H9 (cell line): ENCODE results near the gene CDH9. TPM values are rescaled to one million over a fixed set of nuclear protein-coding genes. Genes with fewer than 3 reads are reported as not detected.

Experiments
- DNase-seq: peaks from one replicate; pipeline ENCODE4 v3.0.0-alpha.2; 2017
- H2AFZ ChIP-seq: one replicate; pipeline ENCODE4 v1.6.1; 2013; ENCODE audit warnings: mild to moderate bottlenecking, low read length, control low read depth, moderate library complexity
- H2AK5ac ChIP-seq: 2 replicates; pipeline ENCODE4 v1.6.1; 2013; ENCODE audit warnings: low read length, control low read depth, mixed read lengths; ENCODE audit not compliant: insufficient read length
- H2BK120ac ChIP-seq: one replicate; pipeline ENCODE4 v1.6.1; 2013; ENCODE audit warnings: low read depth, mild to moderate bottlenecking, low read length, control low read depth, inconsistent platforms; ENCODE audit not compliant: poor library complexity, severe bottlenecking
- H2BK12ac ChIP-seq: 2 replicates; pipeline ENCODE4 v1.6.1; 2013; ENCODE audit warnings: low read length, control low read depth, mixed read lengths, low read depth; ENCODE audit not compliant: insufficient read length
- H2BK15ac ChIP-seq: 2 replicates; pipeline ENCODE4 v1.6.1; 2013; ENCODE audit warnings: low read depth, low read length, control low read depth
- H2BK20ac ChIP-seq: one replicate; pipeline ENCODE4 v1.6.1; 2013; ENCODE audit warnings: low read depth, mild to moderate bottlenecking, low read length, control low read depth, inconsistent platforms; ENCODE audit not compliant: poor library complexity, severe bottlenecking
- H2BK5ac ChIP-seq: 2 replicates; pipeline ENCODE4 v1.6.1; 2013; ENCODE audit warnings: low read length, control low read depth, mixed read lengths; ENCODE audit not compliant: insufficient read length
- H3K14ac ChIP-seq: 2 replicates; pipeline ENCODE4 v1.6.1; 2013; ENCODE audit warnings: low read length, control low read depth; ENCODE audit not compliant: insufficient read depth
- H3K18ac ChIP-seq: 2 replicates; pipeline ENCODE4 v1.6.1; 2013; ENCODE audit warnings: low read depth, mild to moderate bottlenecking, mixed read lengths, low read length, control low read depth; ENCODE audit not compliant: insufficient read length
- H3K23ac ChIP-seq: 2 replicates; pipeline ENCODE4 v1.6.1; 2013; ENCODE audit warnings: low read length, control low read depth, mixed read lengths, low read depth; ENCODE audit not compliant: insufficient read length
- H3K23me2 ChIP-seq: 2 replicates; pipeline ENCODE4 v1.6.1; 2013; ENCODE audit warnings: low read depth, mild to moderate bottlenecking, mixed read lengths, low read length, control low read depth; ENCODE audit not compliant: insufficient read length, poor library complexity, severe bottlenecking
- H3K27ac ChIP-seq: 2 replicates; pipeline ENCODE4 v1.5.1; 2013; ENCODE audit warnings: low read length, control low read depth, mixed read lengths, low read depth; ENCODE audit not compliant: insufficient read length
- H3K27me3 ChIP-seq: 2 replicates; pipeline ENCODE4 v1.6.1; 2013; ENCODE audit warnings: low read length, control low read depth, inconsistent platforms; ENCODE audit not compliant: insufficient read depth
- H3K4ac ChIP-seq: 2 replicates; pipeline ENCODE4 v1.6.1; 2013; ENCODE audit warnings: low read depth, mild to moderate bottlenecking, control low read depth, inconsistent platforms, low read length, moderate library complexity
- H3K4me1 ChIP-seq: 2 replicates; pipeline ENCODE4 v1.6.1; 2013; ENCODE audit warnings: low read length, control low read depth, inconsistent platforms; ENCODE audit not compliant: insufficient read depth
- H3K4me2 ChIP-seq: 2 replicates; pipeline ENCODE4 v1.6.1; 2013; ENCODE audit warnings: low read length, control low read depth, mixed read lengths; ENCODE audit not compliant: insufficient read length, insufficient read depth
- H3K56ac ChIP-seq: 2 replicates; pipeline ENCODE4 v1.6.1; 2013; ENCODE audit warnings: low read depth, mild to moderate bottlenecking, mixed read lengths, low read length, control low read depth; ENCODE audit not compliant: insufficient read length
- H3K79me1 ChIP-seq: 2 replicates; pipeline ENCODE4 v1.6.1; 2013; ENCODE audit warnings: low read depth, mild to moderate bottlenecking, moderate library complexity, low read length, control low read depth, inconsistent platforms; ENCODE audit not compliant: insufficient read depth, poor library complexity, severe bottlenecking
- H3K79me2 ChIP-seq: 2 replicates; pipeline ENCODE4 v1.6.1; 2013; ENCODE audit warnings: low read length, control low read depth, inconsistent platforms; ENCODE audit not compliant: insufficient read depth
- H3K9ac ChIP-seq: 2 replicates; pipeline ENCODE4 v1.6.1; 2013; ENCODE audit warnings: low read length, control low read depth, mixed read lengths; ENCODE audit not compliant: insufficient read length; ENCODE audit errors: extremely low read depth
- H3K9me3 ChIP-seq: one replicate; pipeline ENCODE4 v1.6.1; 2013; ENCODE audit warnings: low read depth, low read length, inconsistent platforms; ENCODE audit not compliant: control insufficient read depth
- H3T11ph ChIP-seq: one replicate; pipeline ENCODE4 v1.6.1; 2013; ENCODE audit warnings: mild to moderate bottlenecking, low read length, control low read depth, inconsistent platforms
- H4K20me1 ChIP-seq: one replicate; pipeline ENCODE4 v1.6.1; 2013; ENCODE audit not compliant: control insufficient read depth, insufficient read length, insufficient read depth
- H4K5ac ChIP-seq: 2 replicates; pipeline ENCODE4 v1.6.1; 2013; ENCODE audit warnings: low read depth, mild to moderate bottlenecking, mixed read lengths, low read length, control low read depth; ENCODE audit not compliant: insufficient read length
- H4K8ac ChIP-seq: replicated peaks from 2 replicates; pipeline ENCODE4 v1.6.1; 2013; ENCODE audit warnings: low read length, control low read depth, mixed read lengths, low read depth; ENCODE audit not compliant: insufficient read length
- H4K91ac ChIP-seq: 2 replicates; pipeline ENCODE4 v1.6.1; 2013; ENCODE audit warnings: low read depth, mild to moderate bottlenecking, moderate library complexity, mixed read lengths, low read length, control low read depth; ENCODE audit not compliant: insufficient read length
- H3K27ac Mint-ChIP-seq, 3 experiments: 2 replicates in 2 of 3; 3 replicates in 1 of 3; pipeline ENCODE4 v1.8.0; 2020 to 2021; ENCODE audit warnings: mixed read lengths in 3 of 3, mild to moderate bottlenecking in 1 of 3, moderate library complexity in 1 of 3
- H3K27me3 Mint-ChIP-seq: 2 replicates; pipeline ENCODE4 v1.8.0; 2021; ENCODE audit warnings: low read depth, mild to moderate bottlenecking, moderate library complexity, mixed read lengths
- H3K36me3 Mint-ChIP-seq, 3 experiments: 2 replicates in 2 of 3; 3 replicates in 1 of 3; pipeline ENCODE4 v1.8.0; 2020 to 2021; ENCODE audit warnings: low read depth in 3 of 3, mixed read lengths in 3 of 3; ENCODE audit not compliant: insufficient read depth in 1 of 3
- H3K4me1 Mint-ChIP-seq, 2 experiments: 2 replicates each; pipeline ENCODE4 v1.8.0; 2020; ENCODE audit warnings: mixed read lengths in 2 of 2
- H3K4me3 Mint-ChIP-seq, 2 experiments: 2 replicates in 1 of 2; 3 replicates in 1 of 2; pipeline ENCODE4 v1.8.0; 2020 to 2021; ENCODE audit warnings: mild to moderate bottlenecking in 2 of 2, mixed read lengths in 2 of 2, moderate library complexity in 1 of 2
- H3K9me3 Mint-ChIP-seq, 2 experiments: 2 replicates in 1 of 2; 3 replicates in 1 of 2; pipeline ENCODE4 v1.8.0; 2020; ENCODE audit warnings: mild to moderate bottlenecking in 2 of 2, mixed read lengths in 2 of 2, moderate library complexity in 1 of 2
- CTCF ChIP-seq: fragments of 200-600 bp; sonication (generic); conservative IDR thresholded peaks from 3 replicates; pipeline ENCODE4 v1.8.0; 2021; ENCODE audit warnings: antibody characterized with exemption, mild to moderate bottlenecking
- WGBS: extraction: QIAGEN DNeasy Blood & Tissue Kit; methylation state at CpG from one replicate; pipeline ENCODE4 v1.1.7; 2013; ENCODE audit warnings: missing lambda C conversion rate, low lambda C conversion rate, mixed read lengths; ENCODE audit not compliant: insufficient read length; ENCODE audit errors: extremely low coverage; 5-methylcytosine and 5-hydroxymethylcytosine counted together
- total RNA-seq: library from RNA; stranded (reverse); gene quantifications from 2 replicates; pipeline ENCODE4 v1.2.1, GENCODE V29; 2021

The CDH9 gene
- total RNA-seq, 1 experiment from 2014 or later: 0.61 TPM

- peak; percentile 34 for DNase-seq
- peaks cover 34 to 49% of the 10 kb centered on the region in 2 experiments for H3K4me1 Mint-ChIP-seq
- no peak overlapping the region for H2AK5ac ChIP-seq
- H3K23me2 ChIP-seq: no peaks in the 10 kb centered on the region
- H2AFZ ChIP-seq: peak overlapping the region; percentile 6
- no peak overlapping the region for H2BK120ac ChIP-seq
- H3K9me3 ChIP-seq: no peaks in the 10 kb centered on the region
- no peak overlapping the region for H4K5ac ChIP-seq
- no peak overlapping the region for H3T11ph ChIP-seq
- no peak overlapping the region for H3K23ac ChIP-seq
- H3K56ac ChIP-seq: no peak overlapping the region
- no peak overlapping the region for H4K91ac ChIP-seq
- peak overlapping the region; percentile 1 to 85 (median 74); a peak in 6 of 7 replicates for H3K27ac Mint-ChIP-seq
- H2BK20ac ChIP-seq: no peak overlapping the region
- peak overlapping the region; percentile 77 for H3K27ac ChIP-seq
- H3K4ac ChIP-seq: no peak overlapping the region
- no peak overlapping the region for H3K14ac ChIP-seq
- H4K8ac ChIP-seq: no peak overlapping the region
- no peak overlapping the region for H2BK15ac ChIP-seq
- no peak overlapping the region for H2BK12ac ChIP-seq
- no peaks in the 10 kb centered on the region for H3K27me3 ChIP-seq
- H3K9me3 Mint-ChIP-seq: peaks cover 19% of the 10 kb centered on the region in 2 experiments
- no CpG with 5 or more reads among the region's 7 CpGs for WGBS
- no peak overlapping the region for H3K18ac ChIP-seq
- no peaks in the 10 kb centered on the region for H3K79me1 ChIP-seq
- H4K20me1 ChIP-seq: no peaks in the 10 kb centered on the region
- peaks cover 20 to 29% (median 22%) of the 10 kb centered on the region in 3 experiments for H3K36me3 Mint-ChIP-seq
- H3K4me3 Mint-ChIP-seq: no peak overlapping the region
- no peaks in the 10 kb centered on the region for H3K79me2 ChIP-seq
- no peak overlapping the region for H2BK5ac ChIP-seq
- peaks cover 2% of the 10 kb centered on the region; the same call in 1 of the 2 replicates for H3K4me1 ChIP-seq
- H3K4me2 ChIP-seq: no peak overlapping the region
- TF ChIP-seq CTCF: no peak
- no peak overlapping the region for H3K9ac ChIP-seq
- H3K27me3 Mint-ChIP-seq: no peaks in the 10 kb centered on the region
These were observed 45.3 kb upstream of the CDH9 start for GRCh38 chr5:27083449-27084415.
